ENCODE measurements around the gene CNTNAP5.

The CNTNAP5 gene

GRCh38 chr2:124063596-124063995 lies 38.5 kb downstream of the CNTNAP5 start:
- no peak for DNase-seq (ENCODE audit: low spot score)

- no peak for DNase-seq (ENCODE audit: low spot score)
These were observed 40.5 kb downstream of the CNTNAP5 start for GRCh38 chr2:124065636-124066035.

- DNase-seq (ENCODE audit: low spot score): no peak
These were observed 41.7 kb downstream of the CNTNAP5 start for GRCh38 chr2:124066776-124067175.

- DNase-seq (ENCODE audit: low spot score): no peak
These were observed 54.0 kb downstream of the CNTNAP5 start for GRCh38 chr2:124079045-124079444.

GRCh38 chr2:124080281-124081153 lies 55.4 kb downstream of the CNTNAP5 start:
- DNase-seq (ENCODE audit: low spot score): no peak

- DNase-seq (ENCODE audit: low spot score): no peak
These were observed 56.1 kb downstream of the CNTNAP5 start for GRCh38 chr2:124081154-124081716.

GRCh38 chr2:124088616-124089015 lies 63.5 kb downstream of the CNTNAP5 start:
- DNase-seq (ENCODE audit: low spot score): no peak

GRCh38 chr2:124091721-124092120 lies 66.6 kb downstream of the CNTNAP5 start:
- no peak for DNase-seq (ENCODE audit: low spot score)

- no peak for DNase-seq (ENCODE audit: low spot score)
These were observed 67.6 kb downstream of the CNTNAP5 start for GRCh38 chr2:124092651-124093050.

- no peak for DNase-seq (ENCODE audit: low spot score)
These were observed 79.8 kb downstream of the CNTNAP5 start for GRCh38 chr2:124104914-124105313.

GRCh38 chr2:124112206-124112605 lies 87.1 kb downstream of the CNTNAP5 start:
- no peak for DNase-seq (ENCODE audit: low spot score)

- no peak for DNase-seq (ENCODE audit: low spot score)
These were observed 87.9 kb downstream of the CNTNAP5 start for GRCh38 chr2:124112966-124113365.

GRCh38 chr2:124120246-124120645 lies 95.2 kb downstream of the CNTNAP5 start:
- no peak for DNase-seq (ENCODE audit: low spot score)

GRCh38 chr2:124121106-124121505 lies 96.0 kb downstream of the CNTNAP5 start:
- no peak for DNase-seq (ENCODE audit: low spot score)

- no peak for DNase-seq (ENCODE audit: low spot score)
These were observed 96.7 kb downstream of the CNTNAP5 start for GRCh38 chr2:124121760-124122275.

- no peak for DNase-seq (ENCODE audit: low spot score)
These were observed 97.3 kb downstream of the CNTNAP5 start for GRCh38 chr2:124122340-124122739.

- DNase-seq (ENCODE audit: low spot score): no peak
These were observed 106.2 kb downstream of the CNTNAP5 start for GRCh38 chr2:124131276-124131675.

- no peak for DNase-seq (ENCODE audit: low spot score)
These were observed 111.0 kb downstream of the CNTNAP5 start for GRCh38 chr2:124136110-124136509.

GRCh38 chr2:124138076-124138475 lies 113.0 kb downstream of the CNTNAP5 start:
- DNase-seq (ENCODE audit: low spot score): no peak

- DNase-seq (ENCODE audit: low spot score): no peak
These were observed 120.9 kb downstream of the CNTNAP5 start for GRCh38 chr2:124145982-124146381.

GRCh38 chr2:124147552-124147951 lies 122.5 kb downstream of the CNTNAP5 start:
- no peak for DNase-seq (ENCODE audit: low spot score)

- DNase-seq (ENCODE audit: low spot score): no peak
These were observed 124.5 kb downstream of the CNTNAP5 start for GRCh38 chr2:124149571-124149970.

GRCh38 chr2:124151691-124152090 lies 126.6 kb downstream of the CNTNAP5 start:
- DNase-seq (ENCODE audit: low spot score): no peak

Data from globus pallidus (tissue), 1 donor.